Measurements from ENCODE around the gene CACNA1B. TPM values are rescaled to one million over a fixed set of nuclear protein-coding genes. Genes with fewer than 3 reads are reported as not detected.

Gene CACNA1B
- total and polyA plus RNA-seq, 2 donors (not counting 1 experiment from before 2014, with no cell fraction given), result 0.01 to 0.17 TPM

DNA sequence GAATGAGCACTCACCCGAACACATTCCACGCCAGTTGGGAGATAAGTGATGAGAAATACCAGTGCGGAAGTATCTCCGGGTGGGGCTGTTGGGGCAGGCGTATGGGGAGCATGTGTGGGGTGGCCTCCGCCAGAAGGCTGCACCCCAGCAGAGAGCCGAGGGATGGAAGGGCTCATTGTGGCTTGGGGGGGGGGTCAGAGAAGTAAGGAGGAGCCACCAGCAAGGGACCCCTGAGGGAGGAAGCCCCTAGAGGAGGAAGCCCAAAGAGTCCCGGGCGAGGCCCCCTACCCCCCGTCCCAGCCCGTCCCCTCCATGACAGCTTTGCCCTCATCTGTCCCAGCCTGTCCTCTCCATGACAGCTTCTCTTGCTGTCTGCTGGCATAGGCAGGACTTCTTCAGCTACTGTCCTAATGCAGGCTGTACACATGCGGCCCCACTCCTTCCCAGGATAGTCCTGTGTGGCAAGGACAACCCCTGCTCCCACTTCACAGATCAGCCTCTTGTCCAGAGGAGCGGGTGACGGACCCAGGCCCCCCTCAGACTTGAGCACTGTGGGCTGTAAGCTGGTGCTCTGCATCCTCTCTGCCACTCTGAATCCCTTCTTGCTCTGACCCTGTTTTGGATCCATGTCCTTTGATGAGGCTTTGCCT, 239.6 kb downstream of the CACNA1B start:
- Histone ChIP-seq H3K79me2 (ENCODE audit: control insufficient read depth, insufficient read depth, low read length) (no peaks in the 10 kb centered on the region), H4K20me1 (ENCODE audit: control insufficient read depth, extremely low read depth, insufficient read depth, low read length) (no peaks in the 10 kb centered on the region), H3K4me3 (replicated peaks in 1 of 4; ENCODE audit: control extremely low read depth in 1 of 4, insufficient read depth in 1 of 4, low read depth in 3 of 4, low read length in 4 of 4) (no peak overlapping the region), H3K36me3 (ENCODE audit: control insufficient read depth, insufficient read depth, low read length) (no peaks in the 10 kb centered on the region), H3K9me3 (ENCODE audit: control insufficient read depth, insufficient read depth, low read depth, low read length) (no peaks in the 10 kb centered on the region), H3K4me1 (ENCODE audit: control insufficient read depth, extremely low read depth, insufficient read depth, low read length) (no peaks in the 10 kb centered on the region), H3K4me2 (ENCODE audit: extremely low read depth, insufficient read depth, low read length) (no peak overlapping the region), H3K27ac (ENCODE audit: insufficient read depth, low read length) (no peak overlapping the region), H3K9ac (ENCODE audit: insufficient read depth, low read length) (no peak overlapping the region), H3K27me3 (ENCODE audit: control insufficient read depth, insufficient read depth, low read length) (no peaks in the 10 kb centered on the region), H2AFZ (ENCODE audit: low read length) (no peak overlapping the region)
- TF ChIP-seq, protein P1, sequence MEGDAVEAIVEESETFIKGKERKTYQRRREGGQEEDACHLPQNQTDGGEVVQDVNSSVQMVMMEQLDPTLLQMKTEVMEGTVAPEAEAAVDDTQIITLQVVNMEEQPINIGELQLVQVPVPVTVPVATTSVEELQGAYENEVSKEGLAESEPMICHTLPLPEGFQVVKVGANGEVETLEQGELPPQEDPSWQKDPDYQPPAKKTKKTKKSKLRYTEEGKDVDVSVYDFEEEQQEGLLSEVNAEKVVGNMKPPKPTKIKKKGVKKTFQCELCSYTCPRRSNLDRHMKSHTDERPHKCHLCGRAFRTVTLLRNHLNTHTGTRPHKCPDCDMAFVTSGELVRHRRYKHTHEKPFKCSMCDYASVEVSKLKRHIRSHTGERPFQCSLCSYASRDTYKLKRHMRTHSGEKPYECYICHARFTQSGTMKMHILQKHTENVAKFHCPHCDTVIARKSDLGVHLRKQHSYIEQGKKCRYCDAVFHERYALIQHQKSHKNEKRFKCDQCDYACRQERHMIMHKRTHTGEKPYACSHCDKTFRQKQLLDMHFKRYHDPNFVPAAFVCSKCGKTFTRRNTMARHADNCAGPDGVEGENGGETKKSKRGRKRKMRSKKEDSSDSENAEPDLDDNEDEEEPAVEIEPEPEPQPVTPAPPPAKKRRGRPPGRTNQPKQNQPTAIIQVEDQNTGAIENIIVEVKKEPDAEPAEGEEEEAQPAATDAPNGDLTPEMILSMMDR (conservative IDR thresholded peaks at IDR 0.05 in 1 of 2, IDR thresholded peaks at IDR 0.05 in 1 of 2; ENCODE audit: low read depth in 1 of 2, low read length in 2 of 2), result no peak
- no peak for DNase-seq (ENCODE audit: low read depth in 2 of 2)

GRCh38 chr9:138117836-138118235, 240.3 kb downstream of the CACNA1B start:
- Histone ChIP-seq H2AFZ (ENCODE audit: low read length) (no peak overlapping the region), H3K9me3 (ENCODE audit: control insufficient read depth, insufficient read depth, low read depth, low read length) (no peaks in the 10 kb centered on the region), H3K9ac (ENCODE audit: insufficient read depth, low read length) (no peak overlapping the region), H3K4me1 (ENCODE audit: control insufficient read depth, extremely low read depth, insufficient read depth, low read length) (no peaks in the 10 kb centered on the region), H3K36me3 (ENCODE audit: control insufficient read depth, insufficient read depth, low read length) (no peaks in the 10 kb centered on the region), H3K4me3 (replicated peaks in 1 of 4; ENCODE audit: control extremely low read depth in 1 of 4, insufficient read depth in 1 of 4, low read depth in 3 of 4, low read length in 4 of 4) (no peak overlapping the region), H3K79me2 (ENCODE audit: control insufficient read depth, insufficient read depth, low read length) (no peaks in the 10 kb centered on the region), H3K27me3 (ENCODE audit: control insufficient read depth, insufficient read depth, low read length) (no peaks in the 10 kb centered on the region), H3K4me2 (ENCODE audit: extremely low read depth, insufficient read depth, low read length) (no peak overlapping the region), H4K20me1 (ENCODE audit: control insufficient read depth, extremely low read depth, insufficient read depth, low read length) (no peaks in the 10 kb centered on the region), H3K27ac (ENCODE audit: insufficient read depth, low read length) (no peak overlapping the region)
- DNase-seq (ENCODE audit: low read depth in 2 of 2), result no peak
- TF ChIP-seq, protein P1 (conservative IDR thresholded peaks at IDR 0.05 in 1 of 2, IDR thresholded peaks at IDR 0.05 in 1 of 2; ENCODE audit: low read depth in 1 of 2, low read length in 2 of 2), result no peak
- no peak for TF ChIP-seq EZH2 (IDR thresholded peaks at IDR 0.05; ENCODE audit: low read length, missing control alignments)

DNA sequence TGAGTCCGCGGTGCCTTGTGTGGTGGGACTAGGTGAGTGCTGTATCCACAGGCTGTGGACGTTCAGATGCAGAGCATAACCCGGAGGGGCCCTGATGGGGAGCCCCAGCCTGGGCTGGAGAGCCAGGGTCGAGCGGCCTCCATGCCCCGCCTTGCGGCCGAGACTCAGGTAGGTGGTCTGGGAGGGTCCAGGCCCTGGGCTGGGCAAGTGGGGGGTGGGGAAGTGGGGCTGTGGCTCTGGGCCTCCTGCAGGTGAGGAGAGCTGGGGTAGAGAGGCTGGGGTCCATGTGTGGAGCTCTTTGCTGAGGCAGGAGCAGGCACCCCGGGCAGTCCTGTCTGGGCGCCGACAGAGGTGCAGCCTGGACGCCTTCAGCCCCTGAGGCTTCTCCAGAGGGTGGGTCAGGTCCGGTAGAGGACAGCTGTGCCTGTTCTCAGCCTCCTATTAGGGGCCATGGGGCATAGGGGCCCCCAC, 241.1 kb downstream of the CACNA1B start:
- no peak overlapping the region for H3K9ac ChIP-seq (ENCODE audit: insufficient read depth, low read length)
- H3K27ac ChIP-seq (ENCODE audit: insufficient read depth, low read length), result no peak overlapping the region
- no peaks in the 10 kb centered on the region for H4K20me1 ChIP-seq (ENCODE audit: control insufficient read depth, extremely low read depth, insufficient read depth, low read length)
- H3K27me3 ChIP-seq (ENCODE audit: control insufficient read depth, insufficient read depth, low read length), result no peaks in the 10 kb centered on the region
- H3K4me2 ChIP-seq (ENCODE audit: extremely low read depth, insufficient read depth, low read length), result no peak overlapping the region
- no peaks in the 10 kb centered on the region for H3K79me2 ChIP-seq (ENCODE audit: control insufficient read depth, insufficient read depth, low read length)
- H3K36me3 ChIP-seq (ENCODE audit: control insufficient read depth, insufficient read depth, low read length), result no peaks in the 10 kb centered on the region
- no peaks in the 10 kb centered on the region for H3K4me1 ChIP-seq (ENCODE audit: control insufficient read depth, extremely low read depth, insufficient read depth, low read length)
- DNase-seq (ENCODE audit: low read depth in 2 of 2), result no peak
- no peak overlapping the region for H3K4me3 ChIP-seq (replicated peaks in 1 of 4; ENCODE audit: control extremely low read depth in 1 of 4, insufficient read depth in 1 of 4, low read depth in 3 of 4, low read length in 4 of 4)
- TF ChIP-seq, protein P1 (conservative IDR thresholded peaks at IDR 0.05 in 1 of 2, IDR thresholded peaks at IDR 0.05 in 1 of 2; ENCODE audit: low read depth in 1 of 2, low read length in 2 of 2), result no peak
- TF ChIP-seq EZH2 (IDR thresholded peaks at IDR 0.05; ENCODE audit: low read length, missing control alignments), result no peak
- no peaks in the 10 kb centered on the region for H3K9me3 ChIP-seq (ENCODE audit: control insufficient read depth, insufficient read depth, low read depth, low read length)
- no peak overlapping the region for H2AFZ ChIP-seq (ENCODE audit: low read length)

All from fibroblast of lung (primary cell).